A549 (cell line): ENCODE results near the gene HYAL3. TPM values are rescaled to one million over a fixed set of nuclear protein-coding genes. Genes with fewer than 3 reads are reported as not detected.

ENCODE experiments used
- ATAC-seq, 2 experiments: fragments of 200-7000 bp in 1 of 2; fragments of >200 bp in 1 of 2; cut with Nextera tagmentation in 1 of 2; cut with Tn5 transposase in 1 of 2; 3 replicates each; pipeline versions ENCODE4 v1.8.0 to v1.9.1; 2018 to 2020; ENCODE audit warnings: mild to moderate bottlenecking in 1 of 2, moderate library complexity in 1 of 2
- CTCF ChIA-PET: fragments of 300-600 bp; sonication (Branson Sonifier 250); formaldehyde crosslinking; extraction: SDS; loops from one replicate; lab custom pipeline; 2021; ENCODE audit warnings: antibody characterized with exemption, inconsistent platforms; lab: Yijun Ruan, JAX
- POLR2A ChIA-PET: fragments of 350-600 bp; formaldehyde crosslinking; extraction: SDS; loops from one replicate; lab custom pipeline; 2021; ENCODE audit warnings: antibody characterized with exemption, inconsistent platforms; lab: Yijun Ruan, JAX
- DNase-seq, 2 experiments: peaks; one replicate each; pipeline versions ENCODE4 v3.0.0 to v3.0.0-alpha.2; 2011 to 2016; ENCODE audit warnings: low read depth in 1 of 2, low spot score in 1 of 2
- FAIRE-seq: peaks from 2 replicates; lab custom pipeline; 2011; peaks lifted over from hg19 to GRCh38; lab: Jason Lieb, UNC
- H3K27ac ChIP-seq, 2 experiments: fragments of >200 bp; sonication (Bioruptor Twin); formaldehyde crosslinking; 3 replicates each; pipeline ENCODE4 v1.5.1; 2016 to 2017
- H3K4me1 ChIP-seq: fragments of >200 bp; sonication (Bioruptor Twin); formaldehyde crosslinking; 3 replicates; pipeline ENCODE4 v1.6.1; 2016
- H3K4me2 ChIP-seq: fragments of >200 bp; sonication (Bioruptor Twin); formaldehyde crosslinking; 3 replicates; pipeline ENCODE4 v1.6.1; 2016
- H3K4me3 ChIP-seq: fragments of >200 bp; sonication (Bioruptor Twin); formaldehyde crosslinking; 3 replicates; pipeline ENCODE4 v1.5.1; 2016
- H3K9me3 ChIP-seq: fragments of >200 bp; sonication (Bioruptor Twin); formaldehyde crosslinking; 3 replicates; pipeline ENCODE4 v1.6.1; 2016
- ATOH8 ChIP-seq: fragments of 250-450 bp; sonication (Bioruptor Pico); IDR thresholded peaks from 2 replicates; pipeline ENCODE4 v1.5.0; 2020; ENCODE audit warnings: low read depth, mild to moderate bottlenecking, moderate library complexity
- BHLHE40 ChIP-seq: IDR thresholded peaks from 2 replicates; pipeline ENCODE4 v1.6.1; 2012; ENCODE audit warnings: low read depth, low read length, inconsistent platforms
- CEBPB ChIP-seq, 2 experiments: fragments of >200 bp in 1 of 2; sonication (Bioruptor Twin) in 1 of 2; formaldehyde crosslinking in 1 of 2; IDR thresholded peaks; 2 replicates each; pipeline ENCODE4 v1.6.1; 2012 to 2016
- CHD2 ChIP-seq: fragments of 150-350 bp; IDR thresholded peaks from 2 replicates; pipeline ENCODE4 v1.6.1; 2014; ENCODE audit warnings: low read length; ENCODE audit not compliant: partially characterized antibody
- CHD4 ChIP-seq: fragments of 200-600 bp; sonication (generic); IDR thresholded peaks from 2 replicates; pipeline ENCODE4 v1.6.1; 2016; ENCODE audit warnings: antibody characterized with exemption, mild to moderate bottlenecking, borderline replicate concordance
- EHF ChIP-seq: fragments of 250-450 bp; sonication (Bioruptor Pico); IDR thresholded peaks from 2 replicates; pipeline ENCODE4 v1.5.0; 2020; ENCODE audit warnings: mild to moderate bottlenecking
- ELK1 ChIP-seq: fragments of 150-350 bp; IDR thresholded peaks from 2 replicates; pipeline ENCODE4 v1.6.1; 2014; ENCODE audit warnings: low read depth, mild to moderate bottlenecking, low read length
- FOSB ChIP-seq: fragments of 250-450 bp; sonication (Bioruptor Pico); IDR thresholded peaks from 2 replicates; pipeline ENCODE4 v1.5.0; 2020; ENCODE audit warnings: mild to moderate bottlenecking, moderate library complexity
- FOSL2 ChIP-seq, 2 experiments: fragments of 450-650 bp in 1 of 2; fragments of >200 bp in 1 of 2; sonication (Bioruptor Twin) in 1 of 2; formaldehyde crosslinking; IDR thresholded peaks; 2 replicates each; pipeline versions ENCODE4 v1.5.0 to v1.6.1; 2016 to 2020; ENCODE audit warnings: mild to moderate bottlenecking in 1 of 2, moderate library complexity in 1 of 2
- HDAC2 ChIP-seq: fragments of 200-600 bp; sonication (generic); IDR thresholded peaks from 2 replicates; pipeline ENCODE4 v1.6.1; 2016
- HEYL ChIP-seq: fragments of 250-450 bp; sonication (Bioruptor Pico); IDR thresholded peaks from 2 replicates; pipeline ENCODE4 v1.8.0; 2021; ENCODE audit warnings: mild to moderate bottlenecking, moderate library complexity
- HOXB13 ChIP-seq: fragments of 250-450 bp; sonication (Bioruptor Pico); IDR thresholded peaks from 2 replicates; pipeline ENCODE4 v1.5.0; 2020; ENCODE audit warnings: low read depth, mild to moderate bottlenecking, moderate library complexity
- HOXB5 ChIP-seq: fragments of 250-450 bp; sonication (Bioruptor Pico); IDR thresholded peaks from 2 replicates; pipeline ENCODE4 v1.5.0; 2020; ENCODE audit warnings: mild to moderate bottlenecking, moderate library complexity
- JUN ChIP-seq, 2 experiments: fragments of >200 bp; sonication (Bioruptor Twin); formaldehyde crosslinking; IDR thresholded peaks; 2 replicates in 1 of 2; 3 replicates in 1 of 2; pipeline ENCODE4 v1.6.1; 2016 to 2017
- JUNB ChIP-seq: fragments of >200 bp; sonication (Bioruptor Twin); formaldehyde crosslinking; IDR thresholded peaks from 2 replicates; pipeline ENCODE4 v1.6.1; 2016
- KDM1A ChIP-seq: fragments of 200-600 bp; sonication (generic); IDR thresholded peaks from 2 replicates; pipeline ENCODE4 v1.6.1; 2016; ENCODE audit warnings: low read depth, mild to moderate bottlenecking
- MAFK ChIP-seq: fragments of 450-650 bp; IDR thresholded peaks from 2 replicates; pipeline ENCODE4 v1.6.1; 2014; ENCODE audit not compliant: partially characterized antibody
- NR3C1 ChIP-seq: fragments of >200 bp; sonication (Bioruptor Twin); formaldehyde crosslinking; IDR thresholded peaks from 3 replicates; pipeline ENCODE4 v1.6.1; 2017
- SREBF2 ChIP-seq: fragments of 450-650 bp; IDR thresholded peaks from 2 replicates; pipeline ENCODE4 v1.6.1; 2014; ENCODE audit warnings: mild to moderate bottlenecking, moderate library complexity
- TFCP2L1 ChIP-seq: fragments of 250-450 bp; sonication (Bioruptor Pico); IDR thresholded peaks from 2 replicates; pipeline ENCODE4 v1.5.0; 2021; ENCODE audit warnings: mild to moderate bottlenecking
- TP53 ChIP-seq: fragments of 250-450 bp; sonication (Bioruptor Pico); IDR thresholded peaks from 2 replicates; pipeline ENCODE4 v1.5.0; 2021; ENCODE audit warnings: mild to moderate bottlenecking, moderate library complexity
- USF2 ChIP-seq: fragments of 450-650 bp; IDR thresholded peaks from 2 replicates; pipeline ENCODE4 v1.6.1; 2014; ENCODE audit warnings: antibody characterized with exemption
- ZC3H11A ChIP-seq: fragments of 450-650 bp; IDR thresholded peaks from 2 replicates; pipeline ENCODE4 v1.6.1; 2014; ENCODE audit warnings: antibody characterized with exemption, mild to moderate bottlenecking
- ZNF302 ChIP-seq: fragments of 250-450 bp; sonication (Bioruptor Pico); IDR thresholded peaks from 2 replicates; pipeline ENCODE4 v1.9.0; 2021; ENCODE audit warnings: inconsistent platforms, mild to moderate bottlenecking, moderate library complexity
- WGBS: methylation state at CpG from one replicate; pipeline ENCODE4 v1.1.6; 2017; ENCODE audit errors: missing lambda C conversion rate; 5-methylcytosine and 5-hydroxymethylcytosine counted together
- polyA plus RNA-seq, 4 experiments: library from polyadenylated mRNA; depleted of rRNA in 3 of 4; stranded (reverse); fragments of >200 nt; fragmentation: RNase III in 1 of 4; extraction: RNeasy Plus Mini Kit Qiagen cat#74134 plus additional on column Dnase treatment in 1 of 4; gene quantifications; 2 replicates in 3 of 4; 3 replicates in 1 of 4; pipeline ENCODE4 v1.2.3, GENCODE V29; 2011 to 2017
- TF ChIP-seq, protein P1 (sequence below): IDR thresholded peaks from 2 replicates; pipeline ENCODE4 v1.6.1; 2012
- TF ChIP-seq, protein P2 (sequence below): IDR thresholded peaks from 2 replicates; pipeline ENCODE4 v1.6.1; 2012

HYAL3 gene
- polyA plus RNA-seq, 2 of the 4 experiments (the other 2 are of a cell fraction) = 3.0 to 5.0 TPM

DNA sequence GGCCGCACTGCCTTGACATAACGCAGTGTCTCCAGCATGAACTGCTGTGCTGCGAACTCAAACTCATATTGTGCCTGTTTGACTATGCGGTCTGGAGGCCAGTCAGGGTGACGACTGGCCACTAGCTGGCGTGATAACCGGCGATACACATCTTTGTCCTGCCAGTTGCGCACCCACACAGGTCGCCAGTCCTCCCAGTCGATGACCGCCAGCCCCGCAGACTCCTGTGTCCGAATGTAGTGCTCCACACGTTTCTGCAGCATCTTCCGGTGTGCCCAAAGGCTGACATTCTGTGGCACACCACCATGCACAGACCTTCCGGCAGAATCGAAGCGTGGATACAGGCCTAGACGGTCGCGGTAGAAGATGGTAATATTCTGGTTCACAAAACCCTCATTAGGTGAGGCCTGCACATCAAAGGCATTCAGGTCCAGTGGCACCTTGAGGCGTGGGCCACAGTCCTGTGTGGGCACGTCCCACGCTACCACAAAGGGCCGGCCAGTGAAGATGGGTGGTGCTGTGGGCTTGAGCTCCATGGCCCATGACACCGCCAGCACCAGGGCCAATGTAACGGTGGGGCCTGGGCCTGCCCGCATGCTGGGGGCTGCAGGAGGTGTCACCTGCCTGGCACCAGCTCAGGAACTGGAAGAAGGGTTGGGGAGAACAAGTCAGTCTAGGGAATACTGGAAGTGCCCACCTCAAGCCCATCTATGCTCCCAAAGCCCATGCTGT, 20.9 kb upstream of the HYAL3 start:
- peaks cover 35% of the 10 kb centered on the region for H3K4me1 ChIP-seq
- peak overlapping the region; percentile 98 for H3K4me2 ChIP-seq
- no peak for FAIRE-seq
- no peak for DNase-seq
- ATAC-seq = no peak
- 82% methylated on average over 21 of the region's 29 CpGs for WGBS
- CTCF ChIA-PET = interaction anchor here (0.8 to 5.1 kb wide), 6 partner anchors 15 to 295 kb away, joined by 4 to 56 read pairs (median 6); partner anchors contain the start of genes HYAL1, HYAL3 and NAA80
- POLR2A ChIA-PET = no interaction called here
- TF ChIP-seq HDAC2 (no peak), MAFK (no peak), BHLHE40 (no peak), NR3C1 (no peak)
- H3K9me3 ChIP-seq = no peaks in the 10 kb centered on the region
- H3K27ac ChIP-seq = peak overlapping the region; percentile 99 to 100
- peak overlapping the region; percentile 65 for H3K4me3 ChIP-seq

- H3K4me2 ChIP-seq = no peak overlapping the region; the same call in 2 of the 3 replicates
- H3K4me1 ChIP-seq = peaks cover 32% of the 10 kb centered on the region
- no peaks in the 10 kb centered on the region for H3K9me3 ChIP-seq
- no peak overlapping the region for H3K4me3 ChIP-seq
- WGBS = 98% methylated on average over 15 of the region's 16 CpGs
- TF ChIP-seq JUN (IDR thresholded peaks at IDR 0.05) (no peak), EHF (CRISPR knock-in tag) (no peak), JUNB (no peak), TFCP2L1 (CRISPR knock-in tag) (no peak), ZNF302 (no peak), CEBPB (IDR thresholded peaks at IDR 0.05) (no peak), HEYL (CRISPR knock-in tag) (no peak), CHD4 (no peak)
- TF ChIP-seq, protein P1, sequence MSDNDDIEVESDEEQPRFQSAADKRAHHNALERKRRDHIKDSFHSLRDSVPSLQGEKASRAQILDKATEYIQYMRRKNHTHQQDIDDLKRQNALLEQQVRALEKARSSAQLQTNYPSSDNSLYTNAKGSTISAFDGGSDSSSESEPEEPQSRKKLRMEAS = no peak
- FAIRE-seq = no peak
- DNase-seq = no peak
- ATAC-seq = no peak
- no peak overlapping the region for H3K27ac ChIP-seq
- CTCF ChIA-PET = interaction anchor here (0.8 to 5.0 kb wide), 6 partner anchors 9 to 296 kb away, joined by 3 to 21 read pairs (median 6); partner anchors contain the start of genes HYAL1, HYAL3, NAA80 and TUSC2
- POLR2A ChIA-PET = no interaction called here
These were observed 20.1 kb upstream of the HYAL3 start for GRCh38 chr3:50319181-50319893.

DNA sequence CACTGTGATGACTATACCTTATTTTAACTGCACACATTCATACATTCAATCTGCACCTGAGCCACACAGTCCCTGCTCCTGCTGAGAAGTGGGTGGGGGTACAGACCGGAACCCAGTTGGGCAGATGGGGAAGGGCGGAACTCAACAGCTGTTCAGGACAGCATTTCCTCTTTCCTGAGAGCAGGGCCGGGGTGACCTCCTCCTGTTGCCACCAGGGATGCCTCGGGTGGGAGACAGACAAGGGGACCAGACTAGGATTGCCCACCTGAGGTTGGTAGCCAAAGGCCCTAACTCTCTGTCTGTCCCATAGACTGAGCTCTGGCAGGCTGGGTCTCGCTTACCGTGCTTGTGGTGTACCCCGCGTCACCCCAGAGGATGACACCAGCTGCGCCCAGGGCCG, 19.4 kb upstream of the HYAL3 start:
- POLR2A ChIA-PET = no interaction called here
- H3K4me3 ChIP-seq = no peak overlapping the region
- no peak for TF ChIP-seq TFCP2L1 (CRISPR knock-in tag)
- TF ChIP-seq, protein P1 = no peak
- TF ChIP-seq CHD4 = no peak
- TF ChIP-seq, protein P2, sequence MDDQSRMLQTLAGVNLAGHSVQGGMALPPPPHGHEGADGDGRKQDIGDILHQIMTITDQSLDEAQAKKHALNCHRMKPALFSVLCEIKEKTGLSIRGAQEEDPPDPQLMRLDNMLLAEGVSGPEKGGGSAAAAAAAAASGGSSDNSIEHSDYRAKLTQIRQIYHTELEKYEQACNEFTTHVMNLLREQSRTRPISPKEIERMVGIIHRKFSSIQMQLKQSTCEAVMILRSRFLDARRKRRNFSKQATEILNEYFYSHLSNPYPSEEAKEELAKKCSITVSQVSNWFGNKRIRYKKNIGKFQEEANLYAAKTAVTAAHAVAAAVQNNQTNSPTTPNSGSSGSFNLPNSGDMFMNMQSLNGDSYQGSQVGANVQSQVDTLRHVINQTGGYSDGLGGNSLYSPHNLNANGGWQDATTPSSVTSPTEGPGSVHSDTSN = no peak
- TF ChIP-seq KDM1A = no peak
- TF ChIP-seq ATOH8 (CRISPR knock-in tag) = no peak
- no peak for TF ChIP-seq HOXB13 (CRISPR knock-in tag)
- TF ChIP-seq FOSB = no peak
- TF ChIP-seq MAFK = no peak
- TF ChIP-seq NR3C1 = no peak
- no peak for TF ChIP-seq SREBF2
- TF ChIP-seq HOXB5 = no peak
- TF ChIP-seq ELK1 = no peak
- TF ChIP-seq FOSL2 (IDR thresholded peaks at IDR 0.05) = no peak
- TF ChIP-seq FOSL2 (CRISPR knock-in tag; IDR thresholded peaks at IDR 0.05) = no peak
- TF ChIP-seq BHLHE40 = no peak
- no peak for TF ChIP-seq USF2
- no peak for TF ChIP-seq ZC3H11A
- no peak for TF ChIP-seq TP53
- TF ChIP-seq CHD2 = no peak
- no peak for TF ChIP-seq HDAC2
- TF ChIP-seq, all 56 proteins: peak for 0
- CTCF ChIA-PET = interaction anchor here (0.8 to 5.0 kb wide), 5 partner anchors 9 to 92 kb away, joined by 3 to 21 read pairs (median 5); partner anchors contain the start of genes HYAL3, IFRD2, NAA80 and TUSC2
- ATAC-seq (no peak), DNase-seq (no peak), FAIRE-seq (no peak)
- H3K27ac ChIP-seq = no peak overlapping the region
- H3K4me1 ChIP-seq = peaks cover 31% of the 10 kb centered on the region
- 97% methylated on average over 7 of the region's 10 CpGs for WGBS
- no peaks in the 10 kb centered on the region for H3K9me3 ChIP-seq
- H3K4me2 ChIP-seq = no peak overlapping the region
